Renal cortical epithelial cell (primary cell): ENCODE measurements around the gene COPB2. TPM values are rescaled to one million over a fixed set of nuclear protein-coding genes. Genes with fewer than 3 reads are reported as not detected.

Experiments
- DNase-seq: peaks from one replicate; pipeline ENCODE4 v3.0.0-alpha.2; 2011; ENCODE audit warnings: low read depth
- total RNA-seq: library from RNA; depleted of rRNA; stranded (reverse); fragments of >200 nt; gene quantifications from 2 replicates; pipeline ENCODE4 v1.2.3, GENCODE V29; 2014

COPB2 gene
- total RNA-seq, 1 donor from 2014 or later, result 238 TPM

- DNase-seq, result peak; percentile 25
Observed at GRCh38 chr3:139327861-139328260, 61.6 kb downstream of the COPB2 start.

- DNase-seq, result no peak
Observed at GRCh38 chr3:139327231-139327630, 62.2 kb downstream of the COPB2 start.

- DNase-seq, result no peak
Observed at GRCh38 chr3:139326707-139327106, 62.7 kb downstream of the COPB2 start.

GRCh38 chr3:139326131-139326530 is 63.3 kb downstream of the COPB2 start:
- no peak for DNase-seq

- DNase-seq, result no peak
Observed at GRCh38 chr3:139325551-139325950, 63.9 kb downstream of the COPB2 start.

- no peak for DNase-seq
Observed at GRCh38 chr3:139324456-139324855, 65.0 kb downstream of the COPB2 start.

- DNase-seq, result no peak
Observed at GRCh38 chr3:139323146-139323545, 66.3 kb downstream of the COPB2 start.

- no peak for DNase-seq
Observed at GRCh38 chr3:139322346-139322745, 67.1 kb downstream of the COPB2 start.

- no peak for DNase-seq
Observed at GRCh38 chr3:139320551-139321309, 68.7 kb downstream of the COPB2 start.

GRCh38 chr3:139319428-139320402 is 69.7 kb downstream of the COPB2 start:
- DNase-seq, result no peak

- DNase-seq, result no peak
Observed at GRCh38 chr3:139318826-139319225, 70.6 kb downstream of the COPB2 start.

- no peak for DNase-seq
Observed at GRCh38 chr3:139318431-139318816, 71.0 kb downstream of the COPB2 start.

GRCh38 chr3:139317660-139318430 is 71.6 kb downstream of the COPB2 start:
- DNase-seq, result peak; percentile 83

GRCh38 chr3:139317215-139317614 is 72.2 kb downstream of the COPB2 start:
- DNase-seq, result no peak

GRCh38 chr3:139313921-139314320 is 75.5 kb downstream of the COPB2 start:
- no peak for DNase-seq

GRCh38 chr3:139312959-139313358 is 76.5 kb downstream of the COPB2 start:
- DNase-seq, result no peak

GRCh38 chr3:139312416-139312815 is 77.0 kb downstream of the COPB2 start:
- DNase-seq, result no peak

- DNase-seq, result no peak
Observed at GRCh38 chr3:139311557-139311956, 77.9 kb downstream of the COPB2 start.

GRCh38 chr3:139310474-139310933 is 78.9 kb downstream of the COPB2 start:
- DNase-seq, result peak; percentile 93

GRCh38 chr3:139309880-139310279 is 79.6 kb downstream of the COPB2 start:
- peak; percentile 84 for DNase-seq

GRCh38 chr3:139309061-139309591 is 80.3 kb downstream of the COPB2 start:
- no peak for DNase-seq

- peak; percentile 98 for DNase-seq
Observed at GRCh38 chr3:139308560-139308959, 80.9 kb downstream of the COPB2 start.
